Measurements from ENCODE around the gene GSK3A.

DNA sequence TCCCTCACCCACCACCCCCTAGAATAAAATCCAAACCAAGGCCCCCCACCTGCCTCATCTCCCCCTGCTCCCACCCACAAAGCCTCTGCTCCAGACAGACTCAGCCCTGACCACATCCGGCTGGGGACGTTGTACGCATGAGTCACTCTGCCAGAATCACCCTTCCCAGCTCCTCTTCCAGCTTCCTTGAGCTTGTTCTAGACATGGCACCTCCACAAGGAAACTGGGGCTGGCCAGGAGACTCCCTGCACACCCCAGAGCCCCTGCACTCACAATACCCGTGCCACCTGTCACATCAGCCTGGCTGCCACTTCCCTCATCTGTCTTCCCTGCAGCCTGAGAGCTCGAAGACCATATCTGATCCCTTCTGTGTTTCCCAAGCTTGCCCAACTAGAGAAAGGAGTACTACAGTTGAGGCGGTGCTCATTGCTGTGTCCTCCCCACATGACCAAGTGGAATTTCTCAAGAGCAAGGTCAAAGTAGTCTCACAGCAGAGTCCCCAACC, 34.6 kb downstream of the GSK3A start:
- TF ChIP-seq ZBTB21 (tag by site-specific recombination; IDR thresholded peaks at IDR 0.05) (no peak), TRIM28 (IDR thresholded peaks at IDR 0.05; ENCODE audit: borderline replicate concordance, low read length) (no peak), ZBTB8A (tag by site-specific recombination; IDR thresholded peaks at IDR 0.05) (no peak), ZNF777 (tag by site-specific recombination; IDR thresholded peaks at IDR 0.05; ENCODE audit: borderline replicate concordance) (no peak), GLI4 (tag by site-specific recombination; IDR thresholded peaks at IDR 0.05) (no peak), ZNF18 (tag by site-specific recombination; IDR thresholded peaks at IDR 0.05) (no peak), ZNF274 (IDR thresholded peaks at IDR 0.05; ENCODE audit: low read length) (no peak), ZNF274 (tag by site-specific recombination; IDR thresholded peaks at IDR 0.05; ENCODE audit: borderline replicate concordance) (no peak), BCL11B (tag by site-specific recombination; IDR thresholded peaks at IDR 0.05; ENCODE audit: low read depth) (no peak), ZBTB48 (tag by site-specific recombination; IDR thresholded peaks at IDR 0.05) (no peak)
- TF ChIP-seq, protein P1, sequence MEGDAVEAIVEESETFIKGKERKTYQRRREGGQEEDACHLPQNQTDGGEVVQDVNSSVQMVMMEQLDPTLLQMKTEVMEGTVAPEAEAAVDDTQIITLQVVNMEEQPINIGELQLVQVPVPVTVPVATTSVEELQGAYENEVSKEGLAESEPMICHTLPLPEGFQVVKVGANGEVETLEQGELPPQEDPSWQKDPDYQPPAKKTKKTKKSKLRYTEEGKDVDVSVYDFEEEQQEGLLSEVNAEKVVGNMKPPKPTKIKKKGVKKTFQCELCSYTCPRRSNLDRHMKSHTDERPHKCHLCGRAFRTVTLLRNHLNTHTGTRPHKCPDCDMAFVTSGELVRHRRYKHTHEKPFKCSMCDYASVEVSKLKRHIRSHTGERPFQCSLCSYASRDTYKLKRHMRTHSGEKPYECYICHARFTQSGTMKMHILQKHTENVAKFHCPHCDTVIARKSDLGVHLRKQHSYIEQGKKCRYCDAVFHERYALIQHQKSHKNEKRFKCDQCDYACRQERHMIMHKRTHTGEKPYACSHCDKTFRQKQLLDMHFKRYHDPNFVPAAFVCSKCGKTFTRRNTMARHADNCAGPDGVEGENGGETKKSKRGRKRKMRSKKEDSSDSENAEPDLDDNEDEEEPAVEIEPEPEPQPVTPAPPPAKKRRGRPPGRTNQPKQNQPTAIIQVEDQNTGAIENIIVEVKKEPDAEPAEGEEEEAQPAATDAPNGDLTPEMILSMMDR (tag by site-specific recombination; IDR thresholded peaks at IDR 0.05) = no peak
- TF ChIP-seq, protein P2, sequence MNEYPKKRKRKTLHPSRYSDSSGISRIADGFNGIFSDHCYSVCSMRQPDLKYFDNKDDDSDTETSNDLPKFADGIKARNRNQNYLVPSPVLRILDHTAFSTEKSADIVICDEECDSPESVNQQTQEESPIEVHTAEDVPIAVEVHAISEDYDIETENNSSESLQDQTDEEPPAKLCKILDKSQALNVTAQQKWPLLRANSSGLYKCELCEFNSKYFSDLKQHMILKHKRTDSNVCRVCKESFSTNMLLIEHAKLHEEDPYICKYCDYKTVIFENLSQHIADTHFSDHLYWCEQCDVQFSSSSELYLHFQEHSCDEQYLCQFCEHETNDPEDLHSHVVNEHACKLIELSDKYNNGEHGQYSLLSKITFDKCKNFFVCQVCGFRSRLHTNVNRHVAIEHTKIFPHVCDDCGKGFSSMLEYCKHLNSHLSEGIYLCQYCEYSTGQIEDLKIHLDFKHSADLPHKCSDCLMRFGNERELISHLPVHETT (tag by site-specific recombination; IDR thresholded peaks at IDR 0.05) = no peak
